HG02981 (cell line): ENCODE data around the gene GNPTAB.
"Not testable (repeated sequence)": the region's sequence is repeated elsewhere in the genome, so short reads cannot be mapped to it uniquely, and the experiment has no call there.

Experiments used
- ATAC-seq: cut with Tn5 transposase; IDR thresholded peaks from one replicate; pipeline ENCODE4 v1.9.1; 2021; ENCODE audit warnings: mild to moderate bottlenecking, moderate library complexity; ENCODE audit not compliant: unreplicated experiment

GNPTAB gene

GRCh38 chr12:101740980-101741379 is 89.8 kb downstream of the GNPTAB start:
- no peak for ATAC-seq

GRCh38 chr12:101740566-101740965 is 90.2 kb downstream of the GNPTAB start:
- no peak for ATAC-seq

- no peak for ATAC-seq
Observed at GRCh38 chr12:101738920-101739665, 91.7 kb downstream of the GNPTAB start, which contains the start of gene SYCP3. Gene SYCP3 (minus strand): TSS chr12:101739462. CDS start chr12:101737935, 1,527 bp downstream.

GRCh38 chr12:101737476-101737875 is 93.3 kb downstream of the GNPTAB start:
- no peak for ATAC-seq

- ATAC-seq, result not testable (repeated sequence)
Observed at GRCh38 chr12:101734482-101734881, 96.3 kb downstream of the GNPTAB start.

GRCh38 chr12:101733166-101733565 is 97.6 kb downstream of the GNPTAB start:
- peak; percentile 70 for ATAC-seq

GRCh38 chr12:101732318-101732717 is 98.4 kb downstream of the GNPTAB start:
- ATAC-seq, result no peak

- ATAC-seq, result no peak
Observed at GRCh38 chr12:101729842-101730241, 100.9 kb downstream of the GNPTAB start.

- ATAC-seq, result no peak
Observed at GRCh38 chr12:101727098-101727497, 103.7 kb downstream of the GNPTAB start.

- ATAC-seq, result no peak
Observed at GRCh38 chr12:101722392-101722791, 108.4 kb downstream of the GNPTAB start.

GRCh38 chr12:101720118-101720517 is 110.6 kb downstream of the GNPTAB start:
- ATAC-seq, result no peak

- ATAC-seq, result no peak
Observed at GRCh38 chr12:101719566-101719965, 111.2 kb downstream of the GNPTAB start.

- no peak for ATAC-seq
Observed at GRCh38 chr12:101714877-101715444, 115.8 kb downstream of the GNPTAB start.

GRCh38 chr12:101713930-101714329 is 116.8 kb downstream of the GNPTAB start:
- ATAC-seq, result no peak

GRCh38 chr12:101713059-101713682 is 117.6 kb downstream of the GNPTAB start:
- no peak for ATAC-seq

GRCh38 chr12:101710288-101710687 is 120.5 kb downstream of the GNPTAB start:
- ATAC-seq, result no peak

GRCh38 chr12:101707131-101707782 is 123.5 kb downstream of the GNPTAB start:
- no peak for ATAC-seq

- ATAC-seq, result no peak
Observed at GRCh38 chr12:101706403-101706802, 124.4 kb downstream of the GNPTAB start.

GRCh38 chr12:101703487-101703886 is 127.3 kb downstream of the GNPTAB start:
- no peak for ATAC-seq

- ATAC-seq, result no peak
Observed at GRCh38 chr12:101700299-101700820, 130.4 kb downstream of the GNPTAB start.

- ATAC-seq, result no peak
Observed at GRCh38 chr12:101698800-101699347, 131.9 kb downstream of the GNPTAB start.
